ENCODE data around the gene NELL1. TPM values are rescaled to one million over a fixed set of nuclear protein-coding genes. Genes with fewer than 3 reads are reported as not detected.

Gene NELL1
- polyA plus RNA-seq, 2 of the 4 experiments (the other 2 are of a cell fraction), result not detected

GRCh38 chr11:21173476-21173875 is 504.1 kb downstream of the NELL1 start:
- DNase-seq (ENCODE audit: low read depth in 1 of 2, low spot score in 1 of 2), result no peak
- no peak overlapping the region for H3K27ac ChIP-seq
- no peaks in the 10 kb centered on the region for H3K4me1 ChIP-seq
- H3K4me2 ChIP-seq, result no peak overlapping the region
- FAIRE-seq, result no peak
- POLR2A ChIA-PET, result no interaction called here
- TF ChIP-seq TP53 (CRISPR knock-in tag; IDR thresholded peaks at IDR 0.05), result no peak
- no peak for TF ChIP-seq ESRRA (IDR thresholded peaks at IDR 0.05; ENCODE audit: borderline replicate concordance, low read length)
- no peak for TF ChIP-seq ZNF302 (CRISPR knock-in tag; IDR thresholded peaks at IDR 0.05)
- TF ChIP-seq TFCP2L1 (CRISPR knock-in tag; IDR thresholded peaks at IDR 0.05), result no peak
- no peak for TF ChIP-seq FOSL2 (IDR thresholded peaks at IDR 0.05)
- TF ChIP-seq FOSL2 (CRISPR knock-in tag; IDR thresholded peaks at IDR 0.05), result no peak
- no peak for TF ChIP-seq HMGXB4 (CRISPR knock-in tag; IDR thresholded peaks at IDR 0.05; ENCODE audit: borderline replicate concordance)
- no peak for TF ChIP-seq FOSB (CRISPR knock-in tag; IDR thresholded peaks at IDR 0.05)
- no peak for TF ChIP-seq JUNB (IDR thresholded peaks at IDR 0.05)
- TF ChIP-seq RNF2 (IDR thresholded peaks at IDR 0.05; ENCODE audit: borderline replicate concordance, low read depth), result no peak
- TF ChIP-seq MAX (IDR thresholded peaks at IDR 0.05), result no peak
- no peak for TF ChIP-seq ZSCAN20 (CRISPR knock-in tag; IDR thresholded peaks at IDR 0.05)
- TF ChIP-seq, protein P1, sequence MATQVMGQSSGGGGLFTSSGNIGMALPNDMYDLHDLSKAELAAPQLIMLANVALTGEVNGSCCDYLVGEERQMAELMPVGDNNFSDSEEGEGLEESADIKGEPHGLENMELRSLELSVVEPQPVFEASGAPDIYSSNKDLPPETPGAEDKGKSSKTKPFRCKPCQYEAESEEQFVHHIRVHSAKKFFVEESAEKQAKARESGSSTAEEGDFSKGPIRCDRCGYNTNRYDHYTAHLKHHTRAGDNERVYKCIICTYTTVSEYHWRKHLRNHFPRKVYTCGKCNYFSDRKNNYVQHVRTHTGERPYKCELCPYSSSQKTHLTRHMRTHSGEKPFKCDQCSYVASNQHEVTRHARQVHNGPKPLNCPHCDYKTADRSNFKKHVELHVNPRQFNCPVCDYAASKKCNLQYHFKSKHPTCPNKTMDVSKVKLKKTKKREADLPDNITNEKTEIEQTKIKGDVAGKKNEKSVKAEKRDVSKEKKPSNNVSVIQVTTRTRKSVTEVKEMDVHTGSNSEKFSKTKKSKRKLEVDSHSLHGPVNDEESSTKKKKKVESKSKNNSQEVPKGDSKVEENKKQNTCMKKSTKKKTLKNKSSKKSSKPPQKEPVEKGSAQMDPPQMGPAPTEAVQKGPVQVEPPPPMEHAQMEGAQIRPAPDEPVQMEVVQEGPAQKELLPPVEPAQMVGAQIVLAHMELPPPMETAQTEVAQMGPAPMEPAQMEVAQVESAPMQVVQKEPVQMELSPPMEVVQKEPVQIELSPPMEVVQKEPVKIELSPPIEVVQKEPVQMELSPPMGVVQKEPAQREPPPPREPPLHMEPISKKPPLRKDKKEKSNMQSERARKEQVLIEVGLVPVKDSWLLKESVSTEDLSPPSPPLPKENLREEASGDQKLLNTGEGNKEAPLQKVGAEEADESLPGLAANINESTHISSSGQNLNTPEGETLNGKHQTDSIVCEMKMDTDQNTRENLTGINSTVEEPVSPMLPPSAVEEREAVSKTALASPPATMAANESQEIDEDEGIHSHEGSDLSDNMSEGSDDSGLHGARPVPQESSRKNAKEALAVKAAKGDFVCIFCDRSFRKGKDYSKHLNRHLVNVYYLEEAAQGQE (IDR thresholded peaks at IDR 0.05), result no peak
- TF ChIP-seq EHMT2 (IDR thresholded peaks at IDR 0.05; ENCODE audit: low read depth), result no peak
- TF ChIP-seq, protein P2, sequence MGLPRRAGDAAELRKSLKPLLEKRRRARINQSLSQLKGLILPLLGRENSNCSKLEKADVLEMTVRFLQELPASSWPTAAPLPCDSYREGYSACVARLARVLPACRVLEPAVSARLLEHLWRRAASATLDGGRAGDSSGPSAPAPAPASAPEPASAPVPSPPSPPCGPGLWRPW (IDR thresholded peaks at IDR 0.05), result no peak
- TF ChIP-seq HOXA7 (CRISPR knock-in tag; IDR thresholded peaks at IDR 0.05), result no peak
- TF ChIP-seq JUN (IDR thresholded peaks at IDR 0.05), result no peak
- TF ChIP-seq CBX2 (IDR thresholded peaks at IDR 0.05; ENCODE audit: borderline replicate concordance, low read depth), result no peak
- H3K4me3 ChIP-seq, result no peak overlapping the region
- ATAC-seq, result no peak
- CTCF ChIA-PET, result no interaction called here
- H3K9me3 ChIP-seq, result no peaks in the 10 kb centered on the region

DNA sequence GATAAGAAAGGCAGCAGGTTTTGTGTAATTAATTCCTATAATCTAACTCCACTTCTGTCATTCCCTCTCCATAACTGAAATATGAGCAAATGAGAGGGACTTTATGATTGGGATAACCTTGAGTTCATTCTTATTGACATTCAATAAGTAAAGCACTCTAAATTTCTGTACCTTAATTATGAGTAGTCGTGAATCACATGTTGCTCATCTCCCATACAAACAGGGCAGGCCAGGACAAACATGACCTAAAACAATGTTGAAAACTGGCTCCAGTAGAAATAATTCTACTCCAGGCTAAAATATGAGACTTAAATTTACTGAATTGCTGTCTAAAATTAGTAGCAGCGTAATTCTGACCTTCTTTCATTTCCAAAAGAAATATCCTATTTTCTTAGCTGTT is 505.4 kb downstream of the NELL1 start:
- DNase-seq (ENCODE audit: low read depth in 1 of 2, low spot score in 1 of 2) (no peak), ATAC-seq (no peak), FAIRE-seq (no peak)
- H3K27ac ChIP-seq, result no peak overlapping the region
- TF ChIP-seq CEBPB (IDR thresholded peaks at IDR 0.05), result no peak
- no peak for TF ChIP-seq NPAS2 (CRISPR knock-in tag; IDR thresholded peaks at IDR 0.05; ENCODE audit: borderline replicate concordance)
- TF ChIP-seq BCL3 (IDR thresholded peaks at IDR 0.05), result no peak
- TF ChIP-seq EP300 (IDR thresholded peaks at IDR 0.05), result no peak
- TF ChIP-seq JUNB (IDR thresholded peaks at IDR 0.05), result no peak
- TF ChIP-seq BHLHE40 (IDR thresholded peaks at IDR 0.05; ENCODE audit: low read depth, low read length), result no peak
- no peak for TF ChIP-seq POLR2AphosphoS2 (conservative IDR thresholded peaks at IDR 0.05; ENCODE audit: low read length)
- no peak for TF ChIP-seq SMC3 (IDR thresholded peaks at IDR 0.05)
- TF ChIP-seq PHF8 (IDR thresholded peaks at IDR 0.05; ENCODE audit: borderline replicate concordance, low read depth), result no peak
- ChIA-PET POLR2A (no interaction called here), CTCF (no interaction called here)
- H3K9me3 ChIP-seq, result no peaks in the 10 kb centered on the region
- H3K4me2 ChIP-seq, result no peak overlapping the region
- WGBS (ENCODE audit: missing lambda C conversion rate), result 4% methylated on average over 2 of the region's 2 CpGs
- H3K4me1 ChIP-seq, result no peaks in the 10 kb centered on the region
- no peak overlapping the region for H3K4me3 ChIP-seq

Measured in A549 (cell line).